ENCODE measurements around the gene USF2. TPM values are rescaled to one million over a fixed set of nuclear protein-coding genes. Genes with fewer than 3 reads are reported as not detected.

USF2 gene
- total RNA-seq, 1 experiment from 2014 or later = 123 TPM

DNA sequence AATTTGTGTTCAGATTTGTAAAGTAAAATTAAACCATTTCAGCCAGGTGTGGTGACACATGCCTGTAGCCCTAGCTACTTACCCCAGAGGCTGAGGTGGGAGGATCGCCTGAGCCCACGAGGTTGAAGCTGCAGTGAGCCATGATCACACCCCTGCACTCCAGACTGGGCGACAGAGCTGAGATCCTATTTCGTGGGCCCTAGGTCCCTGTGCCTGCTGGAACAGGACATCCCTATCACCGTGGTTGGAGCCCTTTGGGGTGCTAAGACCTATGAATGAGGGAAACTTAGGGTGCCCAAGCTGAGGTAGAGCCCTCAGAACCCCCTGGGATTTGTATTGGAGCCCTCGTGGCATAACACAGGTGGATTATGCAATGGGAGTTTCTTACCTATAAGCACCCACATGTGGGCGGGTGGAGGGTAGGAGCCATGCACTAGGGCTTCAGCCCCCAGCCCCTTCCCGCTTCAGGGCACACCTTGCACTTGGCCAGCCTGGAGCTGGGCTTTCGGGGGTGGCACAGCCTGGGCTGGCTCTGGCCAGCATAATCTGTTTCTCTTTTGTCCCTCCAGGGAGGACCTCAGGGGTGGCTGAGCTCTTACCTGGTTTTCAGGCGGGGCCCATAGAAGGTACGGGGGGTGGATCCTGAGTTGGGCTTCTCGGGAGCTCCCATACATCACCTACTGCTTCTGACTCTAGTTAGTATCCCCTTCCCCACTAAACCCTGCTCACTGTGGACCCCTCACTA lies 7.2 kb upstream of the USF2 start:
- Histone ChIP-seq H2BK15ac (ENCODE audit: low read depth, low read length) (no peak overlapping the region), H3K4me1 (ENCODE audit: insufficient read depth, low read length) (no peaks in the 10 kb centered on the region), H2BK12ac (ENCODE audit: insufficient read length, low read depth, low read length) (no peak overlapping the region), H3K27me3 (ENCODE audit: insufficient read depth, low read length) (no peaks in the 10 kb centered on the region), H3K4ac (ENCODE audit: low read depth, low read length) (no peak overlapping the region), H3K79me1 (ENCODE audit: insufficient read depth, low read depth, low read length, poor library complexity, severe bottlenecking) (no peaks in the 10 kb centered on the region), H2BK120ac (ENCODE audit: low read depth, low read length, poor library complexity, severe bottlenecking) (no peak overlapping the region), H3K14ac (ENCODE audit: insufficient read depth, low read length) (no peak overlapping the region; the same call in 1 of the 2 replicates), H3K9ac (ENCODE audit: extremely low read depth, insufficient read length, low read length) (no peak overlapping the region), H3K23ac (ENCODE audit: insufficient read length, low read depth, low read length) (no peak overlapping the region), H2AFZ (ENCODE audit: low read length) (no peak overlapping the region), H3T11ph (ENCODE audit: low read length) (no peak overlapping the region), H3K27ac (ENCODE audit: insufficient read length, low read depth, low read length) (no peak overlapping the region), H3K9me3 (ENCODE audit: control insufficient read depth, low read depth, low read length) (no peaks in the 10 kb centered on the region), H3K4me2 (ENCODE audit: insufficient read depth, insufficient read length, low read length) (no peak overlapping the region), H3K18ac (ENCODE audit: insufficient read length, low read depth, low read length) (no peak overlapping the region), H4K20me1 (ENCODE audit: control insufficient read depth, insufficient read depth, insufficient read length) (no peaks in the 10 kb centered on the region), H2AK5ac (ENCODE audit: insufficient read length, low read length) (no peak overlapping the region), H2BK20ac (ENCODE audit: low read depth, low read length, poor library complexity, severe bottlenecking) (no peak overlapping the region), H2BK5ac (ENCODE audit: insufficient read length, low read length) (no peak overlapping the region), H3K23me2 (ENCODE audit: insufficient read length, low read depth, low read length, poor library complexity, severe bottlenecking) (no peaks in the 10 kb centered on the region), H4K8ac (replicated peaks; ENCODE audit: insufficient read length, low read depth, low read length) (no peak overlapping the region), H3K56ac (ENCODE audit: insufficient read length, low read depth, low read length) (no peak overlapping the region), H3K79me2 (ENCODE audit: insufficient read depth, low read length) (no peaks in the 10 kb centered on the region), H4K91ac (ENCODE audit: insufficient read length, low read depth, low read length) (no peak overlapping the region), H4K5ac (ENCODE audit: insufficient read length, low read depth, low read length) (no peak overlapping the region)
- peak overlapping the region in 1 of 3 experiments; percentile 55; a peak in 1 of 7 replicates for H3K27ac Mint-ChIP-seq
- peaks cover 16% of the 10 kb centered on the region in 2 experiments for H3K4me1 Mint-ChIP-seq
- no CpG with 5 or more reads among the region's 12 CpGs for WGBS (ENCODE audit: extremely low coverage, insufficient read length, low lambda C conversion rate)
- H3K4me3 Mint-ChIP-seq = no peak overlapping the region
- TF ChIP-seq, protein P1, sequence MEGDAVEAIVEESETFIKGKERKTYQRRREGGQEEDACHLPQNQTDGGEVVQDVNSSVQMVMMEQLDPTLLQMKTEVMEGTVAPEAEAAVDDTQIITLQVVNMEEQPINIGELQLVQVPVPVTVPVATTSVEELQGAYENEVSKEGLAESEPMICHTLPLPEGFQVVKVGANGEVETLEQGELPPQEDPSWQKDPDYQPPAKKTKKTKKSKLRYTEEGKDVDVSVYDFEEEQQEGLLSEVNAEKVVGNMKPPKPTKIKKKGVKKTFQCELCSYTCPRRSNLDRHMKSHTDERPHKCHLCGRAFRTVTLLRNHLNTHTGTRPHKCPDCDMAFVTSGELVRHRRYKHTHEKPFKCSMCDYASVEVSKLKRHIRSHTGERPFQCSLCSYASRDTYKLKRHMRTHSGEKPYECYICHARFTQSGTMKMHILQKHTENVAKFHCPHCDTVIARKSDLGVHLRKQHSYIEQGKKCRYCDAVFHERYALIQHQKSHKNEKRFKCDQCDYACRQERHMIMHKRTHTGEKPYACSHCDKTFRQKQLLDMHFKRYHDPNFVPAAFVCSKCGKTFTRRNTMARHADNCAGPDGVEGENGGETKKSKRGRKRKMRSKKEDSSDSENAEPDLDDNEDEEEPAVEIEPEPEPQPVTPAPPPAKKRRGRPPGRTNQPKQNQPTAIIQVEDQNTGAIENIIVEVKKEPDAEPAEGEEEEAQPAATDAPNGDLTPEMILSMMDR (conservative IDR thresholded peaks at IDR 0.05) = no peak
- DNase-seq = peak; percentile 18
- H3K27me3 Mint-ChIP-seq (ENCODE audit: low read depth) = no peaks in the 10 kb centered on the region
- peaks cover 26 to 86% (median 80%) of the 10 kb centered on the region in 3 experiments for H3K36me3 Mint-ChIP-seq (ENCODE audit: insufficient read depth in 1 of 3, low read depth in 3 of 3)
- no peaks in the 10 kb centered on the region for H3K9me3 Mint-ChIP-seq
